Keratinocyte (primary cell): ENCODE measurements around the gene APMAP. TPM values are rescaled to one million over a fixed set of nuclear protein-coding genes. Genes with fewer than 3 reads are reported as not detected.
A peak's percentile ranks its signal among the peaks of the same experiment; 100 is the strongest.

Source experiments
- DNase-seq: peaks from one replicate; pipeline ENCODE4 v3.0.0-alpha.2; 2011; ENCODE audit warnings: low read depth, missing footprints, low spot score
- FAIRE-seq: peaks from 2 replicates; lab custom pipeline; 2011; peaks lifted over from hg19 to GRCh38; lab: Jason Lieb, UNC
- H2AFZ ChIP-seq: 2 replicates; pipeline ENCODE4 v1.6.0; 2012; ENCODE audit warnings: low read length, control low read depth, inconsistent platforms; ENCODE audit not compliant: control insufficient read depth
- H3K27ac ChIP-seq: 2 replicates; pipeline ENCODE4 v1.5.1; 2011; ENCODE audit warnings: low read length; ENCODE audit not compliant: control insufficient read depth, insufficient read depth
- H3K27me3 ChIP-seq: 3 replicates; pipeline ENCODE4 v1.6.0; 2011; ENCODE audit warnings: low read length; ENCODE audit not compliant: control insufficient read depth, insufficient read depth; ENCODE audit errors: extremely low read depth
- H3K36me3 ChIP-seq, 2 experiments: 2 replicates in 1 of 2; 3 replicates in 1 of 2; pipeline ENCODE4 v1.5.1; 2011; ENCODE audit warnings: low read length in 2 of 2, mild to moderate bottlenecking in 1 of 2; ENCODE audit not compliant: control insufficient read depth in 2 of 2, insufficient read depth in 2 of 2; ENCODE audit errors: extremely low read depth in 1 of 2
- H3K4me1 ChIP-seq: 3 replicates; pipeline ENCODE4 v1.5.1; 2011; ENCODE audit warnings: low read length; ENCODE audit not compliant: control insufficient read depth, insufficient read depth; ENCODE audit errors: extremely low read depth
- H3K4me2 ChIP-seq: 3 replicates; pipeline ENCODE4 v1.6.0; 2011; ENCODE audit warnings: low read depth, low read length; ENCODE audit not compliant: control insufficient read depth, insufficient read depth; ENCODE audit errors: extremely low read depth
- H3K4me3 ChIP-seq, 3 experiments: fragments of 200-600 bp in 1 of 3; sonication (generic) in 1 of 3; 2 replicates in 2 of 3; 3 replicates in 1 of 3; pipeline ENCODE4 v1.5.1; 2011 to 2016; ENCODE audit warnings: low read length in 3 of 3, mild to moderate bottlenecking in 3 of 3, control low read depth in 2 of 3, inconsistent platforms in 1 of 3, low read depth in 1 of 3, mixed read lengths in 1 of 3, mixed run types in 1 of 3, moderate library complexity in 1 of 3; ENCODE audit not compliant: control insufficient read depth in 2 of 3, insufficient read depth in 2 of 3; ENCODE audit errors: extremely low read depth in 1 of 3
- H3K79me2 ChIP-seq: 2 replicates; pipeline ENCODE4 v1.6.0; 2012; ENCODE audit warnings: low read length; ENCODE audit not compliant: control insufficient read depth, insufficient read depth
- H3K9ac ChIP-seq: 3 replicates; pipeline ENCODE4 v1.6.0; 2011; ENCODE audit warnings: low read length; ENCODE audit not compliant: control insufficient read depth, insufficient read depth; ENCODE audit errors: extremely low read depth
- H3K9me1 ChIP-seq: 3 replicates; pipeline ENCODE4 v1.6.0; 2011; ENCODE audit warnings: low read length; ENCODE audit not compliant: control insufficient read depth, insufficient read depth; ENCODE audit errors: extremely low read depth
- H3K9me3 ChIP-seq: 2 replicates; pipeline ENCODE4 v1.5.1; 2012; ENCODE audit warnings: low read depth, low read length; ENCODE audit not compliant: control insufficient read depth
- H4K20me1 ChIP-seq: 3 replicates; pipeline ENCODE4 v1.6.0; 2011; ENCODE audit warnings: low read length; ENCODE audit not compliant: control insufficient read depth, insufficient read depth; ENCODE audit errors: extremely low read depth
- EZH2 ChIP-seq: IDR thresholded peaks from one replicate; pipeline ENCODE4 v1.6.1; 2012; ENCODE audit warnings: inconsistent platforms, mild to moderate bottlenecking, low read length, moderate library complexity
- dilution Hi-C: fragments of 300-500 bp; cut with MboI; formaldehyde crosslinking; loops from one replicate; pipeline ENCODE4 v1.7.0; 2020; ENCODE audit warnings: low sequenced_read_pairs; ENCODE audit not compliant: extremely low pct_ligation_motif_present
- polyA minus RNA-seq, 3 experiments: library from RNA; depleted of rRNA, polyadenylated mRNA; stranded (reverse); fragments of >200 nt; gene quantifications; 1 replicate in 1 of 3; 2 replicates in 1 of 3; 3 replicates in 1 of 3; pipeline ENCODE4 v1.2.3, GENCODE V29; 2011
- polyA plus RNA-seq, 5 experiments: library from polyadenylated mRNA; depleted of rRNA in 3 of 5; stranded (reverse) in 3 of 5; stranded (forward) in 1 of 5; unstranded in 1 of 5; fragments of >200 nt; gene quantifications; 1 replicate in 1 of 5; 2 replicates in 3 of 5; 3 replicates in 1 of 5; pipeline versions ENCODE4 v1.2.1 to v1.2.3, GENCODE V29; 2011 to 2012; ENCODE audit warnings: missing spikeins in 2 of 5, low read depth in 1 of 5, low replicate concordance in 1 of 5
- TF ChIP-seq, protein P1 (sequence below), 3 experiments: IDR thresholded peaks in 1 of 3; conservative IDR thresholded peaks in 1 of 3; optimal IDR thresholded peaks in 1 of 3; 2 replicates in 2 of 3; 3 replicates in 1 of 3; pipeline versions ENCODE3 to v1.5.1; 2011; ENCODE audit warnings: low read length in 3 of 3, mild to moderate bottlenecking in 3 of 3, moderate library complexity in 2 of 3, control low read depth in 1 of 3, inconsistent platforms in 1 of 3; ENCODE audit not compliant: insufficient read depth in 2 of 3; ENCODE audit errors: extremely low read depth in 1 of 3

The APMAP gene, protein sequence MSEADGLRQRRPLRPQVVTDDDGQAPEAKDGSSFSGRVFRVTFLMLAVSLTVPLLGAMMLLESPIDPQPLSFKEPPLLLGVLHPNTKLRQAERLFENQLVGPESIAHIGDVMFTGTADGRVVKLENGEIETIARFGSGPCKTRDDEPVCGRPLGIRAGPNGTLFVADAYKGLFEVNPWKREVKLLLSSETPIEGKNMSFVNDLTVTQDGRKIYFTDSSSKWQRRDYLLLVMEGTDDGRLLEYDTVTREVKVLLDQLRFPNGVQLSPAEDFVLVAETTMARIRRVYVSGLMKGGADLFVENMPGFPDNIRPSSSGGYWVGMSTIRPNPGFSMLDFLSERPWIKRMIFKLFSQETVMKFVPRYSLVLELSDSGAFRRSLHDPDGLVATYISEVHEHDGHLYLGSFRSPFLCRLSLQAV
- polyA plus RNA-seq: 43.2 to 51.9 TPM (median 48.9 TPM) in 3 replicates
- polyA plus RNA-seq (2011; ENCODE audit: low read depth): 28.5 TPM
- polyA plus RNA-seq (2011; cell fraction: cytosol; rRNA removed): 19.4 and 21.7 TPM in 2 replicates
- polyA plus RNA-seq (2011; cell fraction: nucleus; rRNA removed): 82.8 and 86.6 TPM in 2 replicates
- polyA plus RNA-seq (2012; ENCODE audit: low replicate concordance): 51.6 and 76.8 TPM in 2 replicates
- polyA minus RNA-seq: 20.3 to 21.1 TPM (median 20.9 TPM) in 3 replicates
- polyA minus RNA-seq (2011; cell fraction: cytosol; rRNA and poly(A)+ RNA removed): 14.6 TPM
- polyA minus RNA-seq (2011; cell fraction: nucleus; rRNA and poly(A)+ RNA removed): 37.1 and 51.3 TPM in 2 replicates

DNA sequence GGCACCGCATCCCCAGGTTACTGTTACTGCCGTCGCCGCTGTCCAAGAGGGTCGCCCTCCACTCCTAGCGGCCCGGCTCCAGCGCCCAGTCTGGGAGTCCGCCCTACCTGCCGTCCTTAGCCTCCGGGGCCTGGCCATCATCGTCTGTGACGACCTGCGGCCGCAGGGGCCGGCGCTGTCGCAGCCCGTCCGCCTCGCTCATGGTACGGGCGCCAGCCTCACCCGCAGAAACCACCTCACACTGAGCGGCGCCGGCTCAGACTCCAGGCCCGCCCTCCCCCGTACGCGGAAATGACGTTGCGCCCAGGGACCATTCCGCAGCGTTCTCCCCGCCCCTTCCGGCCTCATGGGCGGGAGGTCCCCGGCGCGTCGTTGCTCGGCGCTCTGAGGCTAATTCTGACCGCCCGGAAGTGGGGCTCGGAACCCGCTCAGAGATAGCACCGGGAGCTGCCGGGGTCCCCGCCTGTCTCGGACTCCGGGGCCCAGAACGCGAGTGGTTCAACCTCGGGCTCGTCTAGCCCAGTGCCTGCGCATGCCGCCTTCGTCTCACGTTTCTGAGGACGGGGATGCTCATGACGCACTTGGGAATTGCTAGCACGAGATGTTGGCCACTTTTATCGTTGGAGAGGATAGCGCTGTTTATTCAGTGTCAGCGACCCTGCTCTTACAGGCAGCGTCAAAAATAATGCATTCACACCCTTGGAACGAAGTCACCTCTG is at the start of gene APMAP:
Gene APMAP, minus strand, starts transcription at position 265 of the 719 bp plus-strand sequence. Its CDS starts 63 bp downstream, at position 202.
- no peaks in the 10 kb centered on the region for H3K9me3 ChIP-seq
- dilution Hi-C loops: no loop called here
- peak within 1 kb of the TSS; percentile 72 for H3K27ac ChIP-seq
- H3K27me3 ChIP-seq: no peaks in the 10 kb centered on the region
- DNase-seq (no peak), FAIRE-seq (no peak)
- peaks cover 19% of the 10 kb centered on the region for H3K79me2 ChIP-seq
- H3K4me1 ChIP-seq: peaks cover 28% of the 10 kb centered on the region
- H3K9ac ChIP-seq: peak within 1 kb of the TSS; percentile 74
- H2AFZ ChIP-seq: peak within 1 kb of the TSS; percentile 97
- no peaks in the 10 kb centered on the region for H3K9me1 ChIP-seq
- no peaks in the 10 kb centered on the region for H4K20me1 ChIP-seq
- H3K4me3 ChIP-seq: peak within 1 kb of the TSS; percentile 84 to 88 (median 85)
- H3K36me3 ChIP-seq: peaks cover 3% of the 10 kb centered on the region in 2 experiments
- peak within 1 kb of the TSS; percentile 81 for H3K4me2 ChIP-seq
- TF ChIP-seq EZH2: no peak
- TF ChIP-seq, protein P1, sequence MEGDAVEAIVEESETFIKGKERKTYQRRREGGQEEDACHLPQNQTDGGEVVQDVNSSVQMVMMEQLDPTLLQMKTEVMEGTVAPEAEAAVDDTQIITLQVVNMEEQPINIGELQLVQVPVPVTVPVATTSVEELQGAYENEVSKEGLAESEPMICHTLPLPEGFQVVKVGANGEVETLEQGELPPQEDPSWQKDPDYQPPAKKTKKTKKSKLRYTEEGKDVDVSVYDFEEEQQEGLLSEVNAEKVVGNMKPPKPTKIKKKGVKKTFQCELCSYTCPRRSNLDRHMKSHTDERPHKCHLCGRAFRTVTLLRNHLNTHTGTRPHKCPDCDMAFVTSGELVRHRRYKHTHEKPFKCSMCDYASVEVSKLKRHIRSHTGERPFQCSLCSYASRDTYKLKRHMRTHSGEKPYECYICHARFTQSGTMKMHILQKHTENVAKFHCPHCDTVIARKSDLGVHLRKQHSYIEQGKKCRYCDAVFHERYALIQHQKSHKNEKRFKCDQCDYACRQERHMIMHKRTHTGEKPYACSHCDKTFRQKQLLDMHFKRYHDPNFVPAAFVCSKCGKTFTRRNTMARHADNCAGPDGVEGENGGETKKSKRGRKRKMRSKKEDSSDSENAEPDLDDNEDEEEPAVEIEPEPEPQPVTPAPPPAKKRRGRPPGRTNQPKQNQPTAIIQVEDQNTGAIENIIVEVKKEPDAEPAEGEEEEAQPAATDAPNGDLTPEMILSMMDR (optimal IDR thresholded peaks at IDR 0.05 in 1 of 3, IDR thresholded peaks at IDR 0.05 in 1 of 3, conservative IDR thresholded peaks at IDR 0.05 in 1 of 3; ENCODE audit: extremely low read depth in 1 of 3, insufficient read depth in 2 of 3, low read length in 3 of 3): peak in 1 of 3 experiments; percentile 2

DNA sequence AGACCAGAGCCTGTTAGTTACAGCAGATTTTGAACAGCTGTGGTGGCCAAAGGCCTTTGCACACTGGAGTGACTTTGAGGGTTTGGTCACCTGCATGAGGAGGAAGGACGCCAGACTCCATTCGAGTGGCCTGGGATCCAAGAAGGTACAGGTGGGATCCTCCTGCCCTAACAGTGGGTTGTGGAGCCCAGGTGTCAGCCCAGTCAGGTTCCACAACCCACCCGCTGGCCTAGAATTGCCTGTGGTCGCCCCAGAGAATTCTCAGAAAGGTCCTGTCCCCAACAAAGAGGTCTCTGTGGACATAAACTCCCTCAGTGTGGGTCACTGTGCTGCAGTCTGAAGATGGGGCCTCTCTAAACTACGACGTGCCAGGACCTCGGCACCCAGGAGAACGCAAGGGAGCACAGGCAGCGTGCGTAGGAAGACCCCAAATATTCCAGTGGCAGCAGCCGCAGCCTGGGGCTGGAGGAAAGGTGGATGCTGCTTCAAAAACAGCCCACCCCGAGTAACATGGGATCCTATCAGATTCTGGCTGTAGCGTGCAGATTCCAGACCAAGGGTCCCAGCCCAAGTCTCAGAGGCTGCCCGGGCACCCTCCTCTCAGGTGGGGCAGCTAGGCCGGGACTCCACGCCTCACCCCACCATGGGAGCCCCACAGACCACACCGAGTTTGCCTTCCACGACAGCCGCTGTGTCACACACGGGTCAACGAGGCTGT is 49.4 kb upstream of the APMAP start:
- H3K9me3 ChIP-seq: no peaks in the 10 kb centered on the region
- dilution Hi-C loops: no loop called here
- no peaks in the 10 kb centered on the region for H4K20me1 ChIP-seq
- FAIRE-seq (no peak), DNase-seq (no peak)
- H3K9ac ChIP-seq: no peak overlapping the region
- peaks cover 15% of the 10 kb centered on the region for H3K4me1 ChIP-seq
- no peaks in the 10 kb centered on the region for H3K27me3 ChIP-seq
- no peak overlapping the region for H3K4me2 ChIP-seq
- no peak overlapping the region for H2AFZ ChIP-seq
- no peak for TF ChIP-seq EZH2
- TF ChIP-seq, protein P1 (optimal IDR thresholded peaks at IDR 0.05 in 1 of 3, IDR thresholded peaks at IDR 0.05 in 1 of 3, conservative IDR thresholded peaks at IDR 0.05 in 1 of 3; ENCODE audit: extremely low read depth in 1 of 3, insufficient read depth in 2 of 3, low read length in 3 of 3): no peak
- no peaks in the 10 kb centered on the region for H3K36me3 ChIP-seq
- H3K27ac ChIP-seq: no peak overlapping the region
- H3K4me3 ChIP-seq: no peak overlapping the region
- H3K79me2 ChIP-seq: no peaks in the 10 kb centered on the region
- H3K9me1 ChIP-seq: no peaks in the 10 kb centered on the region
